ENCODE results near the gene LBR.

Gene LBR

DNA sequence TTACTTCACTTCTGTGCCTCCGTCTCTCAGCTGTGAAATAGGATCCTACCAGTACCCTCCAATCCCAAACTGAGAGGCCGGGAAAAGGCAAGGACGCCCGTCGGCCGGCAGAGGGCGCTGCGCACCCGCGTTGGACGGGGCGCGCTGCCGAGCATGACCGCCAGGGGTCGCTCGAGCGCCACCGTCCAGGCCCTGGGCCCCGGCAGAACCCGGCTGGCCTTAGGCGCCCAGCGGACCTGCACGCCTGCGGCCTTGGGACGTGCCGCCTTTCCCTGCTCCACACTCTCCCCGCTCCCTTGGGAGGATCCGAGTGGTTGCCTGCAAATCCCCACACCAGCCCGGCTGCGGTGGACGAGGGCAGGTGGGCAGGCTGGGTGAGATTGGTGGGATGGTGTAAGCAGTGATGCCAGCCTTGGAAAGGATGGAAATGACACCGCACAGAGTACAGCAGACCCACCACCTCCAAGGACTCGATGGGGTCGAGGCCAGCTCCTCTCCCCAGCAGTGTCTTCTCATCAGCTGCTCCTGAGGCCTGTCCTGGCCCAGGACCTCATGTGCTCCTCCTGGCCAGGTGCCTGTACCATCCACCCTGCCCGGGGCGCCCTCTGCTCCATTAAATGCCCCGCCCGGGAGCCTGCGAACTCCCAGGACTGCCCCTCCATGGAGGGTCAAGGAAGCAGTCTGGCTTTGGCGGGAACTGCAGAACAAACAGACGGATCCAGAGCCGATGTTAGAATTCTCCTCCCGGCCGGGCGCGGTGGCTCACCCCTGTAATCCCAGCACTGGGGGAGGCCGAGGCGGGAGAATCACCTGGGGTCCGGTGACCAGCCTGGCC lies 47.4 kb upstream of the LBR start (continued):
- TF ChIP-seq, protein P1, sequence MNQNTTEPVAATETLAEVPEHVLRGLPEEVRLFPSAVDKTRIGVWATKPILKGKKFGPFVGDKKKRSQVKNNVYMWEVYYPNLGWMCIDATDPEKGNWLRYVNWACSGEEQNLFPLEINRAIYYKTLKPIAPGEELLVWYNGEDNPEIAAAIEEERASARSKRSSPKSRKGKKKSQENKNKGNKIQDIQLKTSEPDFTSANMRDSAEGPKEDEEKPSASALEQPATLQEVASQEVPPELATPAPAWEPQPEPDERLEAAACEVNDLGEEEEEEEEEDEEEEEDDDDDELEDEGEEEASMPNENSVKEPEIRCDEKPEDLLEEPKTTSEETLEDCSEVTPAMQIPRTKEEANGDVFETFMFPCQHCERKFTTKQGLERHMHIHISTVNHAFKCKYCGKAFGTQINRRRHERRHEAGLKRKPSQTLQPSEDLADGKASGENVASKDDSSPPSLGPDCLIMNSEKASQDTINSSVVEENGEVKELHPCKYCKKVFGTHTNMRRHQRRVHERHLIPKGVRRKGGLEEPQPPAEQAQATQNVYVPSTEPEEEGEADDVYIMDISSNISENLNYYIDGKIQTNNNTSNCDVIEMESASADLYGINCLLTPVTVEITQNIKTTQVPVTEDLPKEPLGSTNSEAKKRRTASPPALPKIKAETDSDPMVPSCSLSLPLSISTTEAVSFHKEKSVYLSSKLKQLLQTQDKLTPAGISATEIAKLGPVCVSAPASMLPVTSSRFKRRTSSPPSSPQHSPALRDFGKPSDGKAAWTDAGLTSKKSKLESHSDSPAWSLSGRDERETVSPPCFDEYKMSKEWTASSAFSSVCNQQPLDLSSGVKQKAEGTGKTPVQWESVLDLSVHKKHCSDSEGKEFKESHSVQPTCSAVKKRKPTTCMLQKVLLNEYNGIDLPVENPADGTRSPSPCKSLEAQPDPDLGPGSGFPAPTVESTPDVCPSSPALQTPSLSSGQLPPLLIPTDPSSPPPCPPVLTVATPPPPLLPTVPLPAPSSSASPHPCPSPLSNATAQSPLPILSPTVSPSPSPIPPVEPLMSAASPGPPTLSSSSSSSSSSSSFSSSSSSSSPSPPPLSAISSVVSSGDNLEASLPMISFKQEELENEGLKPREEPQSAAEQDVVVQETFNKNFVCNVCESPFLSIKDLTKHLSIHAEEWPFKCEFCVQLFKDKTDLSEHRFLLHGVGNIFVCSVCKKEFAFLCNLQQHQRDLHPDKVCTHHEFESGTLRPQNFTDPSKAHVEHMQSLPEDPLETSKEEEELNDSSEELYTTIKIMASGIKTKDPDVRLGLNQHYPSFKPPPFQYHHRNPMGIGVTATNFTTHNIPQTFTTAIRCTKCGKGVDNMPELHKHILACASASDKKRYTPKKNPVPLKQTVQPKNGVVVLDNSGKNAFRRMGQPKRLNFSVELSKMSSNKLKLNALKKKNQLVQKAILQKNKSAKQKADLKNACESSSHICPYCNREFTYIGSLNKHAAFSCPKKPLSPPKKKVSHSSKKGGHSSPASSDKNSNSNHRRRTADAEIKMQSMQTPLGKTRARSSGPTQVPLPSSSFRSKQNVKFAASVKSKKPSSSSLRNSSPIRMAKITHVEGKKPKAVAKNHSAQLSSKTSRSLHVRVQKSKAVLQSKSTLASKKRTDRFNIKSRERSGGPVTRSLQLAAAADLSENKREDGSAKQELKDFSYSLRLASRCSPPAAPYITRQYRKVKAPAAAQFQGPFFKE (tag by site-specific recombination; IDR thresholded peaks at IDR 0.05; ENCODE audit: borderline replicate concordance), result no peak; the same call in 1 of the 2 replicates
- TF ChIP-seq ZNF701 (tag by site-specific recombination; IDR thresholded peaks at IDR 0.05), result no peak
- TF ChIP-seq, protein P2, sequence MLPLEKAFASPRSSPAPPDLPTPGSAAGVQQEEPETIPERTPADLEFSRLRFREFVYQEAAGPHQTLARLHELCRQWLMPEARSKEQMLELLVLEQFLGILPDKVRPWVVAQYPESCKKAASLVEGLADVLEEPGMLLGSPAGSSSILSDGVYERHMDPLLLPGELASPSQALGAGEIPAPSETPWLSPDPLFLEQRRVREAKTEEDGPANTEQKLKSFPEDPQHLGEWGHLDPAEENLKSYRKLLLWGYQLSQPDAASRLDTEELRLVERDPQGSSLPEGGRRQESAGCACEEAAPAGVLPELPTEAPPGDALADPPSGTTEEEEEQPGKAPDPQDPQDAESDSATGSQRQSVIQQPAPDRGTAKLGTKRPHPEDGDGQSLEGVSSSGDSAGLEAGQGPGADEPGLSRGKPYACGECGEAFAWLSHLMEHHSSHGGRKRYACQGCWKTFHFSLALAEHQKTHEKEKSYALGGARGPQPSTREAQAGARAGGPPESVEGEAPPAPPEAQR (tag by site-specific recombination; IDR thresholded peaks at IDR 0.05), result no peak
- TF ChIP-seq, protein P3, sequence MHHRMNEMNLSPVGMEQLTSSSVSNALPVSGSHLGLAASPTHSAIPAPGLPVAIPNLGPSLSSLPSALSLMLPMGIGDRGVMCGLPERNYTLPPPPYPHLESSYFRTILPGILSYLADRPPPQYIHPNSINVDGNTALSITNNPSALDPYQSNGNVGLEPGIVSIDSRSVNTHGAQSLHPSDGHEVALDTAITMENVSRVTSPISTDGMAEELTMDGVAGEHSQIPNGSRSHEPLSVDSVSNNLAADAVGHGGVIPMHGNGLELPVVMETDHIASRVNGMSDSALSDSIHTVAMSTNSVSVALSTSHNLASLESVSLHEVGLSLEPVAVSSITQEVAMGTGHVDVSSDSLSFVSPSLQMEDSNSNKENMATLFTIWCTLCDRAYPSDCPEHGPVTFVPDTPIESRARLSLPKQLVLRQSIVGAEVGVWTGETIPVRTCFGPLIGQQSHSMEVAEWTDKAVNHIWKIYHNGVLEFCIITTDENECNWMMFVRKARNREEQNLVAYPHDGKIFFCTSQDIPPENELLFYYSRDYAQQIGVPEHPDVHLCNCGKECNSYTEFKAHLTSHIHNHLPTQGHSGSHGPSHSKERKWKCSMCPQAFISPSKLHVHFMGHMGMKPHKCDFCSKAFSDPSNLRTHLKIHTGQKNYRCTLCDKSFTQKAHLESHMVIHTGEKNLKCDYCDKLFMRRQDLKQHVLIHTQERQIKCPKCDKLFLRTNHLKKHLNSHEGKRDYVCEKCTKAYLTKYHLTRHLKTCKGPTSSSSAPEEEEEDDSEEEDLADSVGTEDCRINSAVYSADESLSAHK (tag by site-specific recombination; IDR thresholded peaks at IDR 0.05), result no peak
- no peak; the same call in 1 of the 2 replicates for TF ChIP-seq ZBTB7A (tag by site-specific recombination; IDR thresholded peaks at IDR 0.05; ENCODE audit: low read depth)
- TF ChIP-seq ZNF670 (tag by site-specific recombination; IDR thresholded peaks at IDR 0.05; ENCODE audit: low read depth), result no peak
- TF ChIP-seq ZNF548 (tag by site-specific recombination; IDR thresholded peaks at IDR 0.05), result no peak
- peak; percentile 94 for TF ChIP-seq ZBTB48 (tag by site-specific recombination; IDR thresholded peaks at IDR 0.05)
- TF ChIP-seq, protein P4, sequence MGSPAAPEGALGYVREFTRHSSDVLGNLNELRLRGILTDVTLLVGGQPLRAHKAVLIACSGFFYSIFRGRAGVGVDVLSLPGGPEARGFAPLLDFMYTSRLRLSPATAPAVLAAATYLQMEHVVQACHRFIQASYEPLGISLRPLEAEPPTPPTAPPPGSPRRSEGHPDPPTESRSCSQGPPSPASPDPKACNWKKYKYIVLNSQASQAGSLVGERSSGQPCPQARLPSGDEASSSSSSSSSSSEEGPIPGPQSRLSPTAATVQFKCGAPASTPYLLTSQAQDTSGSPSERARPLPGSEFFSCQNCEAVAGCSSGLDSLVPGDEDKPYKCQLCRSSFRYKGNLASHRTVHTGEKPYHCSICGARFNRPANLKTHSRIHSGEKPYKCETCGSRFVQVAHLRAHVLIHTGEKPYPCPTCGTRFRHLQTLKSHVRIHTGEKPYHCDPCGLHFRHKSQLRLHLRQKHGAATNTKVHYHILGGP (tag by site-specific recombination; IDR thresholded peaks at IDR 0.05), result no peak
- TF ChIP-seq GLI2 (tag by site-specific recombination; IDR thresholded peaks at IDR 0.05; ENCODE audit: borderline replicate concordance, low read depth), result no peak
- TF ChIP-seq, protein P5, sequence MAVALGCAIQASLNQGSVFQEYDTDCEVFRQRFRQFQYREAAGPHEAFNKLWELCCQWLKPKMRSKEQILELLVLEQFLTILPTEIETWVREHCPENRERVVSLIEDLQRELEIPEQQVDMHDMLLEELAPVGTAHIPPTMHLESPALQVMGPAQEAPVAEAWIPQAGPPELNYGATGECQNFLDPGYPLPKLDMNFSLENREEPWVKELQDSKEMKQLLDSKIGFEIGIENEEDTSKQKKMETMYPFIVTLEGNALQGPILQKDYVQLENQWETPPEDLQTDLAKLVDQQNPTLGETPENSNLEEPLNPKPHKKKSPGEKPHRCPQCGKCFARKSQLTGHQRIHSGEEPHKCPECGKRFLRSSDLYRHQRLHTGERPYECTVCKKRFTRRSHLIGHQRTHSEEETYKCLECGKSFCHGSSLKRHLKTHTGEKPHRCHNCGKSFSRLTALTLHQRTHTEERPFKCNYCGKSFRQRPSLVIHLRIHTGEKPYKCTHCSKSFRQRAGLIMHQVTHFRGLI (tag by site-specific recombination; IDR thresholded peaks at IDR 0.05), result peak; percentile 84
- peak; percentile 57 for TF ChIP-seq GLIS1 (tag by site-specific recombination; IDR thresholded peaks at IDR 0.05)
- peak; percentile 69 for TF ChIP-seq MZF1 (tag by site-specific recombination; IDR thresholded peaks at IDR 0.05; ENCODE audit: borderline replicate concordance)
- TF ChIP-seq WT1 (tag by site-specific recombination; IDR thresholded peaks at IDR 0.05), result peak; percentile 37; the same call in 1 of the 2 replicates
- TF ChIP-seq ZFP37 (tag by site-specific recombination; IDR thresholded peaks at IDR 0.05), result peak; percentile 92
- TF ChIP-seq ZBTB21 (tag by site-specific recombination; IDR thresholded peaks at IDR 0.05), result no peak
- TF ChIP-seq REPIN1 (tag by site-specific recombination; IDR thresholded peaks at IDR 0.05; ENCODE audit: low read depth), result peak; percentile 55; the same call in 1 of the 2 replicates
- TF ChIP-seq ZNF654 (tag by site-specific recombination; IDR thresholded peaks at IDR 0.05; ENCODE audit: low read depth), result peak; percentile 92
- TF ChIP-seq GLIS2 (tag by site-specific recombination; IDR thresholded peaks at IDR 0.05), result peak; percentile 59
- TF ChIP-seq ZNF2 (tag by site-specific recombination; IDR thresholded peaks at IDR 0.05), result peak; percentile 99
- peak; percentile 81; the same call in 1 of the 2 replicates for TF ChIP-seq KLF10 (tag by site-specific recombination; IDR thresholded peaks at IDR 0.05)
- no peak for TF ChIP-seq ZNF138 (tag by site-specific recombination; IDR thresholded peaks at IDR 0.05; ENCODE audit: borderline replicate concordance)
- TF ChIP-seq ZNF837 (tag by site-specific recombination; IDR thresholded peaks at IDR 0.05), result no peak
- no peak for TF ChIP-seq ZNF174 (tag by site-specific recombination; IDR thresholded peaks at IDR 0.05)
- no peak for TF ChIP-seq ZNF274 (IDR thresholded peaks at IDR 0.05; ENCODE audit: low read length)
- no peak for TF ChIP-seq ZNF274 (tag by site-specific recombination; IDR thresholded peaks at IDR 0.05; ENCODE audit: borderline replicate concordance)
- no peak for TF ChIP-seq ZNF664 (tag by site-specific recombination; IDR thresholded peaks at IDR 0.05)

Data from HEK293 (cell line).